Esophagus muscularis mucosa (tissue), 4 donors: ENCODE data around the gene PIEZO1.
A peak's percentile ranks its signal among the peaks of the same experiment; 100 is the strongest.

Experiments used
- EP300 ChIP-seq: sonication (generic); formaldehyde crosslinking; IDR thresholded peaks from one replicate; pipeline ENCODE4 v1.6.1; 2017; ENCODE audit warnings: antibody characterized with exemption
- POLR2A ChIP-seq: fragments of 450-650 bp; IDR thresholded peaks from one replicate; pipeline ENCODE4 v1.6.1; 2017; ENCODE audit warnings: antibody characterized with exemption, moderate library complexity, mild to moderate bottlenecking, low read depth
- POLR2AphosphoS5 ChIP-seq, 2 donors: sonication (generic); formaldehyde crosslinking; IDR thresholded peaks; one replicate each; pipeline ENCODE4 v1.6.1; 2017; ENCODE audit warnings: antibody characterized with exemption in 2 of 2
- TF ChIP-seq, protein P1 (sequence below), 3 experiments: fragments of 200-600 bp in 2 of 3; fragments of 450-650 bp in 1 of 3; sonication (generic) in 2 of 3; IDR thresholded peaks; one replicate each; pipeline ENCODE4 v1.5.1; 2017 to 2019; ENCODE audit warnings: antibody characterized with exemption in 3 of 3, mild to moderate bottlenecking in 2 of 3, moderate library complexity in 1 of 3

DNA sequence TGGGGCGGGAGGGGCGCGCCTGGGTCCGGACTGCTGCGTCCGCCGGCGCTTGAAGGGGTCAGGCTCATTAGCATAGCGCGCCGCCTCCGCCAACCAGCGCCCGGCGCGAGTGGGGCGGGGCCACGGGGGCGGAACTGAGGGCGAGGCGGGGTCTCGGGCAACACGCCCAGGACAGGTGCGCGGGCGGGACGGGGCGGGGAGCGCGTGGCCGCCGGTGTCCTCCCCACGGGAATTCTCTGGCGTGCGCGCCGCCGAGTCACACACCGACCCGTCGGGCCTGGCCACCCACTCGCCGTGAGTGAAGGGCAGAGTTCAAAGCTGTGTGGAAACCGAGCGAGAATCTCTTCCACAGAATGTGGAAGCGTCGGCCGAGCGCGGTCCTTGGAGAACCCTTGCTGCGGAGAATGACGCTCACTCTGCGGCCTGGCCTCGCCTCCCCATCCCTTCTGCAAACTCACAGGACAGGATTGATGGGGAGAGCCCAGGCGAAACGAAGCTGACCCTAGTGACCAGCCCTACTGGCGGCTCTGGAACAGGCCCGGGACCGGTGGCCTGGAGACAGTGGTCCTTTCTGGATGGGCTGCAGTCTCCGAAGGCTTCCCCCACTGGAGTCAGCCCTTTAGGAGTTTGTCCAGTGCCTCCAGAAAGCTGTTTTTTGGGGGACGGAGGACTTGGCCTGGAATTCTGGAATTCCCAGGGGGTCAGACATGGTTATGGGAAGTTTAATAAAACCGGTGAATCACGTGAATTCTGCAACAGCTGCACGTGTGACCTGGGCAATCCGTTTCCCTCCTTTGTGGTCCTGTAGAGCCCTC lies 98.4 kb downstream of the PIEZO1 start, which contains the start of gene SNAI3:
- TF ChIP-seq POLR2A (no peak), POLR2AphosphoS5 (IDR thresholded peaks at IDR 0.05) (peak in 1 of 2 donors; percentile 15), EP300 (no peak)
- TF ChIP-seq, protein P1, sequence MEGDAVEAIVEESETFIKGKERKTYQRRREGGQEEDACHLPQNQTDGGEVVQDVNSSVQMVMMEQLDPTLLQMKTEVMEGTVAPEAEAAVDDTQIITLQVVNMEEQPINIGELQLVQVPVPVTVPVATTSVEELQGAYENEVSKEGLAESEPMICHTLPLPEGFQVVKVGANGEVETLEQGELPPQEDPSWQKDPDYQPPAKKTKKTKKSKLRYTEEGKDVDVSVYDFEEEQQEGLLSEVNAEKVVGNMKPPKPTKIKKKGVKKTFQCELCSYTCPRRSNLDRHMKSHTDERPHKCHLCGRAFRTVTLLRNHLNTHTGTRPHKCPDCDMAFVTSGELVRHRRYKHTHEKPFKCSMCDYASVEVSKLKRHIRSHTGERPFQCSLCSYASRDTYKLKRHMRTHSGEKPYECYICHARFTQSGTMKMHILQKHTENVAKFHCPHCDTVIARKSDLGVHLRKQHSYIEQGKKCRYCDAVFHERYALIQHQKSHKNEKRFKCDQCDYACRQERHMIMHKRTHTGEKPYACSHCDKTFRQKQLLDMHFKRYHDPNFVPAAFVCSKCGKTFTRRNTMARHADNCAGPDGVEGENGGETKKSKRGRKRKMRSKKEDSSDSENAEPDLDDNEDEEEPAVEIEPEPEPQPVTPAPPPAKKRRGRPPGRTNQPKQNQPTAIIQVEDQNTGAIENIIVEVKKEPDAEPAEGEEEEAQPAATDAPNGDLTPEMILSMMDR (IDR thresholded peaks at IDR 0.05) = no peak
